GM23248 (cell line): ENCODE measurements around the gene MB. TPM values are rescaled to one million over a fixed set of nuclear protein-coding genes. Genes with fewer than 3 reads are reported as not detected.

Experiments used
- DNase-seq: peaks from one replicate; pipeline ENCODE4 v3.0.0-alpha.2; 2015
- H2AFZ ChIP-seq: fragments of 200-600 bp; sonication (generic); 2 replicates; pipeline ENCODE4 v1.6.1; 2016; ENCODE audit warnings: antibody characterized with exemption
- H3F3A ChIP-seq: fragments of 200-600 bp; sonication (generic); 2 replicates; pipeline ENCODE4 v1.6.1; 2016; ENCODE audit warnings: mild to moderate bottlenecking, antibody characterized with exemption, mixed run types; ENCODE audit not compliant: insufficient read depth
- H3K27ac ChIP-seq: fragments of 200-600 bp; sonication (generic); 2 replicates; pipeline ENCODE4 v1.5.1; 2016; ENCODE audit warnings: mild to moderate bottlenecking
- H3K27me3 ChIP-seq: fragments of 200-600 bp; sonication (generic); replicated peaks from 2 replicates; pipeline ENCODE4 v1.6.1; 2016; ENCODE audit warnings: mild to moderate bottlenecking; ENCODE audit not compliant: insufficient read depth
- H3K36me3 ChIP-seq: fragments of 200-600 bp; sonication (generic); 2 replicates; pipeline ENCODE4 v1.6.1; 2016; ENCODE audit warnings: low read depth, mild to moderate bottlenecking
- H3K4me1 ChIP-seq: fragments of 200-600 bp; sonication (generic); 2 replicates; pipeline ENCODE4 v1.6.1; 2016; ENCODE audit warnings: mild to moderate bottlenecking; ENCODE audit not compliant: insufficient read depth
- H3K4me2 ChIP-seq: fragments of 200-600 bp; sonication (generic); one replicate; pipeline ENCODE4 v1.6.1; 2016; ENCODE audit warnings: mild to moderate bottlenecking; ENCODE audit not compliant: unreplicated experiment
- H3K4me3 ChIP-seq: fragments of 200-600 bp; sonication (generic); 2 replicates; pipeline ENCODE4 v1.5.1; 2016; ENCODE audit warnings: mild to moderate bottlenecking
- H3K79me2 ChIP-seq: fragments of 200-600 bp; sonication (generic); 2 replicates; pipeline ENCODE4 v1.6.1; 2016; ENCODE audit warnings: mild to moderate bottlenecking; ENCODE audit not compliant: insufficient read depth
- H3K9ac ChIP-seq: fragments of 200-600 bp; sonication (generic); 2 replicates; pipeline ENCODE4 v1.6.1; 2016; ENCODE audit warnings: mild to moderate bottlenecking
- H3K9me2 ChIP-seq: fragments of 200-600 bp; sonication (generic); 2 replicates; pipeline ENCODE4 v1.6.1; 2016; ENCODE audit warnings: mixed run types, mild to moderate bottlenecking, moderate library complexity; ENCODE audit not compliant: insufficient read depth
- H3K9me3 ChIP-seq: fragments of 200-600 bp; sonication (generic); one replicate; pipeline ENCODE4 v1.6.1; 2017; ENCODE audit warnings: low read depth
- H4K20me1 ChIP-seq: fragments of 200-600 bp; sonication (generic); 2 replicates; pipeline ENCODE4 v1.6.0; 2016; ENCODE audit not compliant: insufficient read depth
- EZH2 ChIP-seq: fragments of 200-600 bp; sonication (generic); IDR thresholded peaks from 2 replicates; pipeline ENCODE4 v1.6.1; 2018; ENCODE audit warnings: antibody characterized with exemption, mild to moderate bottlenecking; ENCODE audit not compliant: insufficient read depth, poor library complexity, severe bottlenecking
- EZH2phosphoT487 ChIP-seq: fragments of 200-600 bp; sonication (generic); IDR thresholded peaks from 2 replicates; pipeline ENCODE4 v1.6.1; 2018; ENCODE audit warnings: antibody characterized with exemption, moderate library complexity, mild to moderate bottlenecking, low read depth; ENCODE audit not compliant: insufficient read depth
- WGBS, 2 experiments: methylation state at CpG; one replicate each; pipeline ENCODE4 v1.1.6; 2015 to 2017; ENCODE audit warnings: low lambda C conversion rate in 2 of 2, low coverage in 1 of 2; ENCODE audit errors: missing lambda C conversion rate in 2 of 2; 5-methylcytosine and 5-hydroxymethylcytosine counted together
- in situ Hi-C: fragments of 300-500 bp; cut with MboI; formaldehyde crosslinking; loops from 2 replicates; pipeline ENCODE4 v1.15.0; 2020
- polyA plus RNA-seq: library from polyadenylated mRNA; unstranded; fragments of >200 nt; fragmentation: Nextera tagmentation; extraction: Ambion mirVana; gene quantifications from 2 replicates; pipeline ENCODE4 v1.2.1, GENCODE V29; 2016
- total RNA-seq: library from RNA; depleted of rRNA; stranded (reverse); fragments of >200 nt; shearing (Covaris generic); gene quantifications from 2 replicates; pipeline ENCODE4 v1.2.3, GENCODE V29; 2014

Gene MB
- total and polyA plus RNA-seq, 2 experiments from 2014 or later = not detected

DNA sequence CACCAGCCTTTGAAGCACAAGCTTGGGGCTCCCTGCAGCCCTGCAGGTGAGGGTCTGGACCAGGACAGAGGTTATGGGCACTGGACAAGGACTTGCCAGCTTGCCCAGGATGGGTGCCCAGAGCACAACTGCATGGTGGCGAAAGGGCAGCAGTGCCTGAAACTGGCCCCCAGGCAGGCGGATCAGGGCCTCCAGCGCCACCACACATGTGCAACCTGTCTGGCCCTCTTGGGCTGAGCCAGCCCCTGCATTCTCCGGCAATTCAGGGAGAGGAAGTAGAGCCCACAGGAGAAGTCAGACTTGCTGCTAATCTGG, 18.8 kb downstream of the MB start:
- TF ChIP-seq EZH2 (no peak), EZH2phosphoT487 (no peak)
- WGBS, 2 experiments = 92 to 93% methylated on average over 4 of the region's 4 CpGs
- in situ Hi-C loops = no loop called here

GRCh38 chr22:35597692-35598395, 19.3 kb downstream of the MB start:
- Histone ChIP-seq H3K4me3 (no peak overlapping the region), H3K36me3 (no peaks in the 10 kb centered on the region), H3F3A (peaks cover 10% of the 10 kb centered on the region), H3K9me3 (no peaks in the 10 kb centered on the region), H2AFZ (no peak overlapping the region), H3K79me2 (no peaks in the 10 kb centered on the region), H4K20me1 (no peaks in the 10 kb centered on the region), H3K9me2 (no peaks in the 10 kb centered on the region), H3K9ac (no peak overlapping the region), H3K4me2 (no peak overlapping the region), H3K27ac (no peak overlapping the region), H3K27me3 (no peaks in the 10 kb centered on the region), H3K4me1 (0 out of 2 replicates have a peak, but pooled peaks cover 2% of the 10 kb centered on the region)
- in situ Hi-C loops = no loop called here
- WGBS, 2 experiments = 81 to 82% methylated on average over 15 to 16 of the region's 16 CpGs
- no peak for DNase-seq
- TF ChIP-seq EZH2phosphoT487 (no peak), EZH2 (no peak)

More for the DNA sequence above, 18.8 kb downstream of the MB start:
- no peaks in the 10 kb centered on the region for H3K27me3 ChIP-seq
- H3K4me2 ChIP-seq = no peak overlapping the region
- H3K9me2 ChIP-seq = no peaks in the 10 kb centered on the region
- H3K4me1 ChIP-seq = no peaks in the 10 kb centered on the region
- no peak overlapping the region for H3K4me3 ChIP-seq
- H4K20me1 ChIP-seq = no peaks in the 10 kb centered on the region
- peaks cover 10% of the 10 kb centered on the region for H3F3A ChIP-seq
- no peak overlapping the region for H3K27ac ChIP-seq
- no peaks in the 10 kb centered on the region for H3K79me2 ChIP-seq
- H3K9ac ChIP-seq = no peak overlapping the region
- H2AFZ ChIP-seq = no peak overlapping the region
- H3K9me3 ChIP-seq = no peaks in the 10 kb centered on the region
- DNase-seq = no peak
- no peaks in the 10 kb centered on the region for H3K36me3 ChIP-seq

GRCh38 chr22:35596821-35597220, 20.3 kb downstream of the MB start:
- TF ChIP-seq EZH2phosphoT487 (no peak), EZH2 (no peak)

GRCh38 chr22:35594686-35595085, 22.4 kb downstream of the MB start:
- peaks cover 9% of the 10 kb centered on the region; the same call in 1 of the 2 replicates for H3K4me1 ChIP-seq
- H3K36me3 ChIP-seq = no peaks in the 10 kb centered on the region
- H2AFZ ChIP-seq = no peak overlapping the region
- no peak overlapping the region for H3K4me3 ChIP-seq
- H3K9me3 ChIP-seq = no peaks in the 10 kb centered on the region
- H3K9ac ChIP-seq = no peak overlapping the region
- peaks cover 8% of the 10 kb centered on the region for H3F3A ChIP-seq
- in situ Hi-C loops = no loop called here
- H3K27me3 ChIP-seq = no peaks in the 10 kb centered on the region
- H3K27ac ChIP-seq = no peak overlapping the region
- no peak for TF ChIP-seq EZH2phosphoT487
- TF ChIP-seq EZH2 = no peak
- no peaks in the 10 kb centered on the region for H3K9me2 ChIP-seq
- H4K20me1 ChIP-seq = no peaks in the 10 kb centered on the region
- no peaks in the 10 kb centered on the region for H3K79me2 ChIP-seq
- DNase-seq = no peak
- H3K4me2 ChIP-seq = no peak overlapping the region
- 85 to 93% methylated on average over 5 of the region's 5 CpGs for WGBS, 2 experiments

More at GRCh38 chr22:35596821-35597220, 20.3 kb downstream of the MB start:
- no peaks in the 10 kb centered on the region for H3K79me2 ChIP-seq
- H2AFZ ChIP-seq = no peak overlapping the region
- DNase-seq = no peak
- no peak overlapping the region for H3K9ac ChIP-seq
- no peaks in the 10 kb centered on the region for H3K9me3 ChIP-seq
- in situ Hi-C loops = no loop called here
- peaks cover 10% of the 10 kb centered on the region for H3F3A ChIP-seq
- no peak overlapping the region for H3K4me2 ChIP-seq
- 0 out of 2 replicates have a peak, but pooled peaks cover 6% of the 10 kb centered on the region for H3K4me1 ChIP-seq
- no peaks in the 10 kb centered on the region for H3K9me2 ChIP-seq
- 54 to 61% methylated on average over 7 of the region's 7 CpGs for WGBS, 2 experiments
- no peaks in the 10 kb centered on the region for H4K20me1 ChIP-seq
- H3K36me3 ChIP-seq = no peaks in the 10 kb centered on the region
- no peaks in the 10 kb centered on the region for H3K27me3 ChIP-seq
- H3K27ac ChIP-seq = no peak overlapping the region
- H3K4me3 ChIP-seq = no peak overlapping the region

- no peaks in the 10 kb centered on the region for H3K27me3 ChIP-seq
Measured at GRCh38 chr22:35593891-35594470, 23.1 kb downstream of the MB start.

More at GRCh38 chr22:35593891-35594470, 23.1 kb downstream of the MB start:
- Histone ChIP-seq H2AFZ (no peak overlapping the region), H3K4me2 (no peak overlapping the region), H3K9ac (no peak overlapping the region), H3K9me2 (no peaks in the 10 kb centered on the region), H3K4me3 (no peak overlapping the region), H3K4me1 (peaks cover 13% of the 10 kb centered on the region), H3K9me3 (no peaks in the 10 kb centered on the region), H3F3A (peaks cover 10% of the 10 kb centered on the region), H3K27ac (no peak overlapping the region), H3K36me3 (no peaks in the 10 kb centered on the region), H4K20me1 (no peaks in the 10 kb centered on the region), H3K79me2 (no peaks in the 10 kb centered on the region)
- DNase-seq = no peak
- TF ChIP-seq EZH2phosphoT487 = no peak
- WGBS, 2 experiments = 83 to 84% methylated on average over 14 of the region's 14 CpGs
- in situ Hi-C loops = no loop called here
